ENCODE results near the gene ARHGAP26.

- TF ChIP-seq POLR2AphosphoS5 (IDR thresholded peaks at IDR 0.05; ENCODE audit: low read depth, low read length) (no peak), FOXP2 (optimal IDR thresholded peaks at IDR 0.05; ENCODE audit: borderline replicate concordance, extremely low read depth, extremely low read length, insufficient read depth) (no peak)
- TF ChIP-seq, protein P1, sequence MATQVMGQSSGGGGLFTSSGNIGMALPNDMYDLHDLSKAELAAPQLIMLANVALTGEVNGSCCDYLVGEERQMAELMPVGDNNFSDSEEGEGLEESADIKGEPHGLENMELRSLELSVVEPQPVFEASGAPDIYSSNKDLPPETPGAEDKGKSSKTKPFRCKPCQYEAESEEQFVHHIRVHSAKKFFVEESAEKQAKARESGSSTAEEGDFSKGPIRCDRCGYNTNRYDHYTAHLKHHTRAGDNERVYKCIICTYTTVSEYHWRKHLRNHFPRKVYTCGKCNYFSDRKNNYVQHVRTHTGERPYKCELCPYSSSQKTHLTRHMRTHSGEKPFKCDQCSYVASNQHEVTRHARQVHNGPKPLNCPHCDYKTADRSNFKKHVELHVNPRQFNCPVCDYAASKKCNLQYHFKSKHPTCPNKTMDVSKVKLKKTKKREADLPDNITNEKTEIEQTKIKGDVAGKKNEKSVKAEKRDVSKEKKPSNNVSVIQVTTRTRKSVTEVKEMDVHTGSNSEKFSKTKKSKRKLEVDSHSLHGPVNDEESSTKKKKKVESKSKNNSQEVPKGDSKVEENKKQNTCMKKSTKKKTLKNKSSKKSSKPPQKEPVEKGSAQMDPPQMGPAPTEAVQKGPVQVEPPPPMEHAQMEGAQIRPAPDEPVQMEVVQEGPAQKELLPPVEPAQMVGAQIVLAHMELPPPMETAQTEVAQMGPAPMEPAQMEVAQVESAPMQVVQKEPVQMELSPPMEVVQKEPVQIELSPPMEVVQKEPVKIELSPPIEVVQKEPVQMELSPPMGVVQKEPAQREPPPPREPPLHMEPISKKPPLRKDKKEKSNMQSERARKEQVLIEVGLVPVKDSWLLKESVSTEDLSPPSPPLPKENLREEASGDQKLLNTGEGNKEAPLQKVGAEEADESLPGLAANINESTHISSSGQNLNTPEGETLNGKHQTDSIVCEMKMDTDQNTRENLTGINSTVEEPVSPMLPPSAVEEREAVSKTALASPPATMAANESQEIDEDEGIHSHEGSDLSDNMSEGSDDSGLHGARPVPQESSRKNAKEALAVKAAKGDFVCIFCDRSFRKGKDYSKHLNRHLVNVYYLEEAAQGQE (IDR thresholded peaks at IDR 0.05; ENCODE audit: insufficient read depth in 1 of 2, low read depth in 2 of 2, low read length in 2 of 2): no peak
These were observed 34.6 kb upstream of the ARHGAP26 start for GRCh38 chr5:142735323-142736246.

Measured in PFSK-1 (cell line).